Measurements from ENCODE around the gene SLC44A4.

DNA sequence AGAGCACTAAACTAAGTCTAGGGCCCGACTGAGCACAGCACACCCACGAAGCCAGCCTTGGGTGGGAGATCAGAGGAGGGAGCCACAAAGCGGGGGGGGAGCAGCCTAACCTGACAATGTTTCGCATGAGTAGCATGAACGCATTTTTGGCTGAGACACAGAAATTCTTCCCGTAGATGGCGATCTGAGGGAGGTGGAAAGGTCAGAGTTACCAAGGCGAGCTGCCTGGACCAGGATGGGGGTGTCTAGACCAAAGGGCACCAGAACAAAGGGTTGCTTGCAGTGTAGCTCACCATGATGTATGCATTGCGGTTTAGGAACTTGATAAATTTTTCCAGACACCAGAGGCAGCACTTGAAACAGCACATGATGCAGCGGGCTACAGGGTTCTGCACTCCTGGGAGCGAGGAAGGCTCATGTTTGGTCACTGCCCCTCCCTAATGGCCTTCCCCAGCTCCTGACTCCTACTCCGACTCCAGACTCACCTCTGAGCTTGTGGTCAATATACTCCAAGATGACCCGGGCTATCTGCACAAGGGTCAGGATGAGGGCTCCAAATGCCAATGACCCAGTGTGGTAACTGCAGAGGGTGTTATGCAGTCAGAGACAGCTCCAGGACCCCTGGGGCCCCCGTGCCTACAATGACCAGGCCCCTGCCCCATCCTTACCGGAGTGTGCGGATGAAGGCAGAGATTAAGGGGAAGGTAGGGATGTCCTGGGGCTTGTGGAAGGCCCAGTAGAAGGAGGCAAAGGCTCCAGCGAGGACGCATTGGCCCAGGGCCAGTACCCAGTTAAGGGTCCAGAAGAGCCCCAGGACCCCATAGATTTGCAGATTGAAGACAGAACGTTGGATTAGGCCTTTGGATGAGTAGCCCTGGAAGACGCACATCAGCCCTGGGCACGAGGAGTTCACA, 13.3 kb downstream of the SLC44A4 start:
- TF ChIP-seq MAZ (IDR thresholded peaks at IDR 0.05; ENCODE audit: borderline replicate concordance, low read depth, low read length) (no peak), RFX5 (IDR thresholded peaks at IDR 0.05) (no peak), CEBPB (IDR thresholded peaks at IDR 0.05) (no peak)
- TF ChIP-seq, protein P1, sequence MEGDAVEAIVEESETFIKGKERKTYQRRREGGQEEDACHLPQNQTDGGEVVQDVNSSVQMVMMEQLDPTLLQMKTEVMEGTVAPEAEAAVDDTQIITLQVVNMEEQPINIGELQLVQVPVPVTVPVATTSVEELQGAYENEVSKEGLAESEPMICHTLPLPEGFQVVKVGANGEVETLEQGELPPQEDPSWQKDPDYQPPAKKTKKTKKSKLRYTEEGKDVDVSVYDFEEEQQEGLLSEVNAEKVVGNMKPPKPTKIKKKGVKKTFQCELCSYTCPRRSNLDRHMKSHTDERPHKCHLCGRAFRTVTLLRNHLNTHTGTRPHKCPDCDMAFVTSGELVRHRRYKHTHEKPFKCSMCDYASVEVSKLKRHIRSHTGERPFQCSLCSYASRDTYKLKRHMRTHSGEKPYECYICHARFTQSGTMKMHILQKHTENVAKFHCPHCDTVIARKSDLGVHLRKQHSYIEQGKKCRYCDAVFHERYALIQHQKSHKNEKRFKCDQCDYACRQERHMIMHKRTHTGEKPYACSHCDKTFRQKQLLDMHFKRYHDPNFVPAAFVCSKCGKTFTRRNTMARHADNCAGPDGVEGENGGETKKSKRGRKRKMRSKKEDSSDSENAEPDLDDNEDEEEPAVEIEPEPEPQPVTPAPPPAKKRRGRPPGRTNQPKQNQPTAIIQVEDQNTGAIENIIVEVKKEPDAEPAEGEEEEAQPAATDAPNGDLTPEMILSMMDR (IDR thresholded peaks at IDR 0.05) = no peak
